Urinary bladder (tissue), 4 donors: ENCODE results near the gene GNB1L. TPM values are rescaled to one million over a fixed set of nuclear protein-coding genes. Genes with fewer than 3 reads are reported as not detected.

Experiments used
- DNase-seq: peaks from one replicate; pipeline ENCODE4 v3.0.0-alpha.2; 2015; ENCODE audit errors: extremely low spot score
- H3K27ac ChIP-seq: one replicate; pipeline ENCODE4 v1.5.1; 2013; ENCODE audit warnings: low read depth, mild to moderate bottlenecking, moderate library complexity
- H3K36me3 ChIP-seq: one replicate; pipeline ENCODE4 v1.6.1; 2013; ENCODE audit warnings: mild to moderate bottlenecking, moderate library complexity; ENCODE audit not compliant: insufficient read depth
- H3K4me1 ChIP-seq: one replicate; pipeline ENCODE4 v1.6.1; 2013; ENCODE audit warnings: mild to moderate bottlenecking, moderate library complexity; ENCODE audit not compliant: insufficient read depth
- H3K4me3 ChIP-seq: one replicate; pipeline ENCODE4 v1.5.1; 2013; ENCODE audit warnings: low read depth, low read length
- WGBS: extraction: QIAGEN DNeasy Blood & Tissue Kit; methylation state at CpG from one replicate; pipeline ENCODE4 v1.1.7; 2013; 5-methylcytosine and 5-hydroxymethylcytosine counted together
- polyA plus RNA-seq: library from polyadenylated mRNA; stranded (reverse); fragments of 200-250 nt; gene quantifications from one replicate; pipeline ENCODE4 v1.2.3, GENCODE V29; 2013
- total RNA-seq: library from RNA; depleted of rRNA; stranded (reverse); fragments of >200 nt; gene quantifications from one replicate; pipeline ENCODE4 v1.2.3, GENCODE V29; 2014
- donor health status: healthy with polysubstance abuse.
- donor health status: healthy.

The GNB1L gene
- total and polyA plus RNA-seq, 2 donors = 3.4 to 8.5 TPM

DNA sequence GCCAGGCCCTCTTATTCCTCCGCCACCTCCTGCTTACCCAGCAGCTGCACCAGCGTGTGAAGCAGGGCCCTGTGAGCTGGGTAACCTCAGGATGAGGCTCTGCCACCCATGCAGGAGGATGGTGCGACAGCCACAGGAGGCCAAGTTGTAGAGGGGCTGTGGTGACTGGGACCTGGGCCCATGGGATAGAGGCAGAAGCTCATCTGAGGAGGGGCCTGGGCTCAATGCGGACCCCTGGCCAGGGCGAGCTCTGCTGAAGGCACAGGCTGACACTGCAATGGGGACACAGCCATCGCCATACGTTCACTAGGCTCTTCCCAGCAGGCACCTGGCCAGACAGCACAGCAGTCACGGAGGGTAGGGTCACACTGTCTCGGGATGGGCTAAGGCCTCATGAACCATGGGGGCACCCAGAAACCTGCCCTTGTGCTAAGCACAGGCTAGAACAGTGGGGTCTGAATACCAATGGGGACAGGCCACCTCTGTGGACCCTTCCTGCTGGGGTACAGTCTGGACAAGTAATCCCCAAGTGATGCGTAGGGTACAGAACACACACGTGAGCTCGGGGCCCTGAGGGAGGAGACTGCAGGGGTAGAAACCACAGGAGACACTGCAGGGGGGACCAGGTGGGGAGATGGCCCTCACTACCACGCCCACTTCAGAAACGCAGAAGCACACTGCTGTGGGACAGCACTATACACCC is 35.3 kb downstream of the GNB1L start:
- H3K4me3 ChIP-seq = no peak overlapping the region
- H3K36me3 ChIP-seq = no peaks in the 10 kb centered on the region
- DNase-seq = no peak
- no peak overlapping the region for H3K27ac ChIP-seq
- no peaks in the 10 kb centered on the region for H3K4me1 ChIP-seq
- WGBS = 94% methylated on average over 14 of the region's 14 CpGs

DNA sequence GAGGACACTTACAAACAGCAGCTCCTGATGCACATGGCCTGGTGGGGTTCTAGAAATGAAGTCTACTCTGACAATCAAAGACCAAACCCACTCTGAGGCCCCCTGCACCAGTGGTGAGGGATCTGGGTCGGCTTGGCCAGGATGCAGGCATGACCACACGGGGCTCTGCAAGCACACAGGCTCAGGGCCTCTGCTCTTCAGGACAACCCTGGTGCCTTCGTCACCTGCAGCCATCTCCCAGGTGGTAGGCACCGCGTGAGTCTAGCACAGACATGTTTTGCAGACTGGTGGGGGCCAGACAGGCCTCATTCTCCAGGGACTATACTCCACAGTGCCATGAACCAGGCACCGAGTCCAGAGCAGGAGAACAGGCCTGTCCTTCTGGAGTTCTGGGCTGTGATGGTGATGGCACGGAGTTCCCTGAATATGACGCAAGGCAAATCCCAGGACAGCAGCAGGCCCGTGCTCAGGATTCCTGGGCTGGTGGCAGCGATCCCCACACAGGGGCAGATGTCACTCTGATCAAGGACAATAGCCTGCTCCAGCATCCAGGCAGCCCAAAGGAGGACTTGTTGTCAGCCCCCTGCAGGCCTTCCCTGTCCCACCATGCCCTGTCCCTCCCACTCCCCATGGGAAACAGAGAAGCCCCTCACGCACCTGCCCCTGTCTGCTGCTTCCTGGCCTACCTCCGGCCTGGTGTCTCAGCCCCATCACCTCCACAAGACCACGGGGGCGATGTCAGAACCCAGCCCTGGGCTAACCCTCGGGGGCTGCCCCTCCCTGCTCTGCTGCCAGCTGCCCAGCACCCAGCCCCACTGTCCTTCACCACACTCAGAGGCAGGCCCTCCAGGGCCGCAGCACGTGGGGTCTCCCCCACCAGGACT is 36.1 kb downstream of the GNB1L start:
- no peak overlapping the region for H3K27ac ChIP-seq
- no peaks in the 10 kb centered on the region for H3K36me3 ChIP-seq
- DNase-seq = no peak
- 92% methylated on average over 17 of the region's 17 CpGs for WGBS
- H3K4me3 ChIP-seq = no peak overlapping the region
- no peaks in the 10 kb centered on the region for H3K4me1 ChIP-seq

GRCh38 chr22:19816372-19817119 is 38.1 kb downstream of the GNB1L start:
- no peak for DNase-seq
- Histone ChIP-seq H3K36me3 (no peaks in the 10 kb centered on the region), H3K27ac (no peak overlapping the region), H3K4me1 (no peaks in the 10 kb centered on the region), H3K4me3 (no peak overlapping the region)
- WGBS = 91% methylated on average over 14 of the region's 14 CpGs

GRCh38 chr22:19815823-19816290 is 38.8 kb downstream of the GNB1L start:
- Histone ChIP-seq H3K4me3 (no peak overlapping the region), H3K4me1 (no peaks in the 10 kb centered on the region), H3K27ac (no peak overlapping the region), H3K36me3 (no peaks in the 10 kb centered on the region)
- DNase-seq = no peak
- 82% methylated on average over 16 of the region's 16 CpGs for whole genome bisulfite sequencing

DNA sequence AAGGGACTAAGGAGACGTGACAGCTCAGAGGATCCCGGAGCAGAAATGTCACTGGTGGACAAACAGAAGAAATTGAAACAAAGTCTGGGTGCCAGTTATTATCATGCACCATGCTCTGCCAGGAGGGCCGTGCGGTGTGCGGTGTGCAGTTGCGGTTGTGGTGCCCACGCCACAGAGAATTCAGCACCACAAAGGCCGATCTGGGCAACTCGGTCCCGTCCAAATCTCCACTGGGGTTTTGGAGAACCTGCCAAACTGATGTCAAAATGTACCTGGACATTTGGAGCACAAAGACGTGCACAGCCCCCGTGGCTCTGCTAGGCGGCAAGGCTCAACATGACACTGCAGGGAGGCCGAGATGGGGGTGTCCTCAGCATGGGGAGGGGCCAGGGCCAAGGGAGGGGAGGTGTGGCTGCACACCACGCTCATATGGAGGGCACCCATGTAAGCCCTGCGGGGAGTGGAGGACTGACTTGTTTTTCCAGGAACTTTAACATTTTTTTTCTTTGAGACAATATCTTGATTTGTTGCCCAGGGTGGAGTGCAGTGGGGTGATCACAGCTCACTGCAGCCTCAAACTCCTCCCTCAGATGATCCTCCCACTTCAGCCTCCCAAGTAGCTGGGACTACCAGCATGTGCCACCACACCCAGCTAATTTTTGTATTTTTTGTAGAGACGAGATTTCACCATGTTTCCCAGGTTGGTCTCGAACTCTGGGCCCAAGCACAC is 39.4 kb downstream of the GNB1L start:
- Histone ChIP-seq H3K27ac (no peak overlapping the region), H3K36me3 (no peaks in the 10 kb centered on the region), H3K4me3 (no peak overlapping the region), H3K4me1 (no peaks in the 10 kb centered on the region)
- 88% methylated on average over 18 of the region's 18 CpGs for WGBS
- DNase-seq = no peak

GRCh38 chr22:19814428-19814827 is 40.2 kb downstream of the GNB1L start:
- Histone ChIP-seq H3K36me3 (no peaks in the 10 kb centered on the region), H3K4me1 (no peaks in the 10 kb centered on the region), H3K27ac (no peak overlapping the region), H3K4me3 (no peak overlapping the region)
- DNase-seq = no peak
- 94% methylated on average over 5 of the region's 5 CpGs for WGBS

- H3K36me3 ChIP-seq = no peaks in the 10 kb centered on the region
- H3K4me1 ChIP-seq = no peaks in the 10 kb centered on the region
- 97% methylated on average over 11 of the region's 11 CpGs for WGBS
- H3K27ac ChIP-seq = no peak overlapping the region
- DNase-seq = no peak
- no peak overlapping the region for H3K4me3 ChIP-seq
Observed at GRCh38 chr22:19812910-19813309, 41.8 kb downstream of the GNB1L start.

DNA sequence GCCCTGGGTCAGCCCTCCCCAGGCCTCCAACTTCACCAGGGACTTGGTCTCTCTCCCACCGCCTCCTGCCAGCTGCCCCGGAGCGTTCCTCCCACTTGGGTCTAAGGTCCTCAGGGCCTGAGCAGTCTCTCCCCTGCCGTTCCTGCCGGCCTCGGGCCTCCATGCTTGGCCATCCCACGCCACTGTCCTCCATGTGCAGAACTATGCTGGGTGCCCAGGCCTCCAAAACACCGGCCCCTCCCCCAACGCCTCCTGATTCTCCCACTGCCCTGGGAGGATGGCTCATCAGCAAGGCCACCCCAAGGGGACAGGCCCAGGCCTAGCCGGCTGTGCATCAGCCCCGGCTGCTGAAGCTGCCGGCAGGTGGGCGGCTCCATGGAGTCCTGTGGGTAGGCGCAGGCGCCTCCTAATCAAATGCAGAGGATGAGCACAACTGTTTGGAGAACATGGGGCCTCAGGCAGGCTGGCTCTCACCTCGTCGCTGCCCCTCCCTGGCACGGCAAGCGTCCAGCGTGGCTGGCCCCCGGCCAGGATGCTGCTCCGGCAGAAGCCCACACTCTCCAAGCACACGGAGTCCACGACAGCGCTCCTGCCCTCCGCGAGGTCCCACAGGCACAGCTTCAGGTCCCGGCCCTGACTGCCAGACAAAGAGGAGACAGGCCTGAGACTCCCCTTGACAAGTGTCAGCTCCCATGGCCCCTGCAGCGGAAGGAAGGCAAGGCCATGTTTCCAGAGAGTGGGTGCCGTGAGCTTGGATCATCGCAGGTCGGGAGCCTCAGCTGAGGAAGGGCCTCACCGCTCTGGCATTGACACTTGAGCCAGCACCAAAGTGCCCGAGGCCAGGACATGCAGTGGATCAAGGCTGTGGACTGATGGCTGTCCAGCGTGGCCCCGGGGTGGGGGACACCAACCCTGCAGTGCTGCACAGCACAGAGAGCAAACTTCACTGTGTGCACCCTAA is 42.6 kb downstream of the GNB1L start:
- no peaks in the 10 kb centered on the region for H3K4me1 ChIP-seq
- H3K36me3 ChIP-seq = no peaks in the 10 kb centered on the region
- no peak overlapping the region for H3K27ac ChIP-seq
- no peak overlapping the region for H3K4me3 ChIP-seq
- no peak for DNase-seq
- WGBS = 84% methylated on average over 36 of the region's 36 CpGs

- 88% methylated on average over 12 of the region's 12 CpGs for WGBS
- Histone ChIP-seq H3K36me3 (no peaks in the 10 kb centered on the region), H3K4me3 (no peak overlapping the region), H3K4me1 (no peaks in the 10 kb centered on the region), H3K27ac (no peak overlapping the region)
- DNase-seq = no peak
Observed at GRCh38 chr22:19811211-19811621, 43.5 kb downstream of the GNB1L start.

- 80% methylated on average over 23 of the region's 23 CpGs for WGBS
- DNase-seq = no peak
Observed at GRCh38 chr22:19810381-19811201, 44.1 kb downstream of the GNB1L start.

DNA sequence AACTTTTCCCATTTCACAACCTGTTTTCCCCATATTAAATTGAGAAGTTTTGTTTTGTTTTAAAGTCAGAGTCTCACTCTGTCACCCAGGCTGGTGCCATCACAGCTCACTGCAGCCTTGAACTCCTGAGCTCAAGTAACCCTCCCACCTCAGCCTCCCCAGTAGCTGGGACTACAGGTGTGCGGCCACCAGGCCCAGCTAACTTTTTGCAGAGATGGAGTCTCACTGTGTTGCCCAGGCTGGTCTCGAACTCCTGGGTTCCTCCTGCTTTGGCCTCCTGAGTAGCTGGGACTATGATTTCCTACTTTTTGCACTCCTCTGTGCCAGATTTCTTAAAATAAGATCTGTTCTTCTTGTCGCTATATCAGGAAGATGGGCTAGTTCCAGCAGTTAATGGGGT is 44.9 kb downstream of the GNB1L start:
- H3K27ac ChIP-seq = no peak overlapping the region
- no peaks in the 10 kb centered on the region for H3K36me3 ChIP-seq
- no peak for DNase-seq
- no peak overlapping the region for H3K4me3 ChIP-seq
- no peaks in the 10 kb centered on the region for H3K4me1 ChIP-seq
- 95% methylated on average over 3 of the region's 3 CpGs for WGBS

More at GRCh38 chr22:19810381-19811201, 44.1 kb downstream of the GNB1L start:
- Histone ChIP-seq H3K4me3 (no peak overlapping the region), H3K36me3 (no peaks in the 10 kb centered on the region), H3K27ac (no peak overlapping the region), H3K4me1 (no peaks in the 10 kb centered on the region)
